PC-3 (cell line): Measurements from ENCODE around the gene PRPF38B. TPM values are rescaled to one million over a fixed set of nuclear protein-coding genes. Genes with fewer than 3 reads are reported as not detected.

Experiments
- ATAC-seq: fragments of 200-7000 bp; cut with Tn5 transposase; 2 replicates; pipeline ENCODE4 v1.9.1; 2020; ENCODE audit warnings: mild to moderate bottlenecking, moderate library complexity
- BruUV-seq: library from RNA; stranded (reverse); fragments of 400-500 nt; replicated peaks from 2 replicates; lab custom pipeline; 2021; lab: Mats Ljungman, UMichigan
- CTCF ChIA-PET: fragments of 300-600 bp; sonication (Branson Sonifier 250); formaldehyde crosslinking; loops from one replicate; lab custom pipeline; 2022; ENCODE audit warnings: antibody characterized with exemption; lab: Charles Lee
- POLR2A ChIA-PET: fragments of 300-600 bp; sonication (Branson Sonifier 250); formaldehyde crosslinking; loops from one replicate; lab custom pipeline; 2022; ENCODE audit warnings: antibody characterized with exemption; ENCODE audit not compliant: unreplicated experiment; lab: Charles Lee
- DNase-seq: peaks from one replicate; pipeline ENCODE4 v3.0.0-alpha.2; 2015
- H2AFZ ChIP-seq: fragments of 300-600 bp; sonication (generic); 2 replicates; pipeline ENCODE4 v1.6.0; 2016; ENCODE audit warnings: antibody characterized with exemption, low read length
- H3F3A ChIP-seq: fragments of 300-600 bp; sonication (generic); one replicate; pipeline ENCODE4 v1.6.0; 2017; ENCODE audit warnings: antibody characterized with exemption, low read length, control low read depth, mild to moderate bottlenecking; ENCODE audit not compliant: unreplicated experiment
- H3K27ac ChIP-seq: fragments of 300-600 bp; sonication (generic); 2 replicates; pipeline ENCODE4 v1.5.1; 2016; ENCODE audit warnings: mild to moderate bottlenecking, low read length
- H3K27me3 ChIP-seq: fragments of 300-600 bp; sonication (generic); 2 replicates; pipeline ENCODE4 v1.6.1; 2016; ENCODE audit warnings: low read length, mixed read lengths
- H3K36me3 ChIP-seq: fragments of 300-600 bp; sonication (generic); 2 replicates; pipeline ENCODE4 v1.6.1; 2016; ENCODE audit warnings: low read depth, mixed run types, low read length, mixed read lengths
- H3K4me1 ChIP-seq: fragments of 300-600 bp; sonication (generic); 2 replicates; pipeline ENCODE4 v1.5.1; 2016; ENCODE audit warnings: low read length; ENCODE audit not compliant: insufficient read depth
- H3K4me2 ChIP-seq: fragments of 300-600 bp; sonication (generic); 2 replicates; pipeline ENCODE4 v1.6.0; 2016; ENCODE audit warnings: low read length
- H3K4me3 ChIP-seq: fragments of 300-600 bp; sonication (generic); 2 replicates; pipeline ENCODE4 v1.5.1; 2016; ENCODE audit warnings: mild to moderate bottlenecking, low read length, mixed read lengths
- H3K79me2 ChIP-seq: fragments of 300-600 bp; sonication (generic); 2 replicates; pipeline ENCODE4 v1.6.1; 2017; ENCODE audit warnings: low read length, mixed read lengths
- H3K9ac ChIP-seq: fragments of 300-600 bp; sonication (generic); 2 replicates; pipeline ENCODE4 v1.6.0; 2016; ENCODE audit warnings: mild to moderate bottlenecking, low read length
- H3K9me2 ChIP-seq: fragments of 300-600 bp; sonication (generic); replicated peaks from 2 replicates; pipeline ENCODE4 v1.6.1; 2016; ENCODE audit warnings: mixed run types, low read length, mixed read lengths
- H3K9me3 ChIP-seq: fragments of 300-600 bp; sonication (generic); 2 replicates; pipeline ENCODE4 v1.6.1; 2016; ENCODE audit warnings: low read length, mixed read lengths
- H4K20me1 ChIP-seq: fragments of 300-600 bp; sonication (generic); 2 replicates; pipeline ENCODE4 v1.6.1; 2016; ENCODE audit warnings: low read length, mixed read lengths
- CTCF ChIP-seq: fragments of 300-600 bp; sonication (generic); conservative IDR thresholded peaks from 2 replicates; pipeline ENCODE4 v1.5.1; 2017; ENCODE audit warnings: antibody characterized with exemption, low read depth, mild to moderate bottlenecking, low read length
- EZH2 ChIP-seq: fragments of 300-600 bp; sonication (generic); IDR thresholded peaks from one replicate; pipeline ENCODE4 v1.6.1; 2017; ENCODE audit warnings: antibody characterized with exemption, mild to moderate bottlenecking, low read length; ENCODE audit not compliant: unreplicated experiment
- EZH2phosphoT487 ChIP-seq: fragments of 300-600 bp; sonication (generic); IDR thresholded peaks from 2 replicates; pipeline ENCODE4 v1.6.1; 2018; ENCODE audit warnings: mild to moderate bottlenecking, antibody characterized with exemption, low read length, borderline replicate concordance
- intact Hi-C: fragments of 100-400 bp; cut with micrococcal nuclease; formaldehyde crosslinking; loops from 2 replicates; pipeline ENCODE4 v1.9.0; 2023
- total RNA-seq: library from RNA; depleted of rRNA; stranded (reverse); fragments of >200 nt; gene quantifications from 2 replicates; pipeline ENCODE4 v1.2.3, GENCODE V29; 2014

Gene PRPF38B
- total RNA-seq, 1 experiment from 2014 or later = 21.9 TPM

GRCh38 chr1:108685529-108685928 lies 6.6 kb upstream of the PRPF38B start:
- Histone ChIP-seq H3K27me3 (no peaks in the 10 kb centered on the region), H3K9ac (no peak overlapping the region), H3K4me2 (no peak overlapping the region), H3K27ac (no peak overlapping the region), H3K4me1 (no peaks in the 10 kb centered on the region), H3F3A (no peaks in the 10 kb centered on the region), H3K36me3 (no peaks in the 10 kb centered on the region), H3K9me2 (no peaks in the 10 kb centered on the region), H3K79me2 (no peaks in the 10 kb centered on the region), H2AFZ (no peak overlapping the region), H3K9me3 (no peaks in the 10 kb centered on the region), H3K4me3 (no peak overlapping the region), H4K20me1 (no peaks in the 10 kb centered on the region)
- no peak for ATAC-seq
- POLR2A ChIA-PET = no interaction called here
- CTCF ChIA-PET = no interaction called here
- BruUV-seq = no TSS peak
- intact Hi-C loops = no loop called here
- no peak for DNase-seq
- TF ChIP-seq EZH2 (no peak), EZH2phosphoT487 (no peak), CTCF (no peak)

- no peaks in the 10 kb centered on the region for H3K27me3 ChIP-seq
- CTCF ChIA-PET = no interaction called here
These were observed 5.3 kb upstream of the PRPF38B start for GRCh38 chr1:108686614-108687313.

More at GRCh38 chr1:108686614-108687313, 5.3 kb upstream of the PRPF38B start:
- Histone ChIP-seq H3K36me3 (no peaks in the 10 kb centered on the region), H3K79me2 (peaks cover 10% of the 10 kb centered on the region), H3F3A (no peaks in the 10 kb centered on the region), H4K20me1 (no peaks in the 10 kb centered on the region), H3K9me2 (no peaks in the 10 kb centered on the region), H3K4me3 (no peak overlapping the region), H3K9me3 (no peaks in the 10 kb centered on the region), H3K4me2 (no peak overlapping the region), H3K4me1 (peaks cover 8% of the 10 kb centered on the region), H3K9ac (no peak overlapping the region), H3K27ac (no peak overlapping the region), H2AFZ (no peak overlapping the region)
- no TSS peak for BruUV-seq
- DNase-seq (no peak), ATAC-seq (no peak)
- intact Hi-C loops = no loop called here
- TF ChIP-seq CTCF = no peak
- no peak for TF ChIP-seq EZH2
- TF ChIP-seq EZH2phosphoT487 = no peak
- POLR2A ChIA-PET = no interaction called here
